Daoy (cell line): ENCODE data around the gene CNOT2. TPM values are rescaled to one million over a fixed set of nuclear protein-coding genes. Genes with fewer than 3 reads are reported as not detected.
"Not testable (repeated sequence)": the region's sequence is repeated elsewhere in the genome, so short reads cannot be mapped to it uniquely, and the experiment has no call there.

Source experiments
- DNase-seq: peaks from one replicate; pipeline ENCODE4 v3.0.0-alpha.2; 2015; ENCODE audit warnings: low read depth
- total RNA-seq: library from RNA; depleted of rRNA; stranded (reverse); fragments of >200 nt; shearing (Covaris generic); gene quantifications from 2 replicates; pipeline ENCODE4 v1.2.3, GENCODE V29; 2014

The CNOT2 gene
- total RNA-seq, 1 experiment from 2014 or later: 143 TPM

- no peak for DNase-seq
Measured at GRCh38 chr12:70365398-70365647, 122.1 kb downstream of the CNOT2 start.

DNA sequence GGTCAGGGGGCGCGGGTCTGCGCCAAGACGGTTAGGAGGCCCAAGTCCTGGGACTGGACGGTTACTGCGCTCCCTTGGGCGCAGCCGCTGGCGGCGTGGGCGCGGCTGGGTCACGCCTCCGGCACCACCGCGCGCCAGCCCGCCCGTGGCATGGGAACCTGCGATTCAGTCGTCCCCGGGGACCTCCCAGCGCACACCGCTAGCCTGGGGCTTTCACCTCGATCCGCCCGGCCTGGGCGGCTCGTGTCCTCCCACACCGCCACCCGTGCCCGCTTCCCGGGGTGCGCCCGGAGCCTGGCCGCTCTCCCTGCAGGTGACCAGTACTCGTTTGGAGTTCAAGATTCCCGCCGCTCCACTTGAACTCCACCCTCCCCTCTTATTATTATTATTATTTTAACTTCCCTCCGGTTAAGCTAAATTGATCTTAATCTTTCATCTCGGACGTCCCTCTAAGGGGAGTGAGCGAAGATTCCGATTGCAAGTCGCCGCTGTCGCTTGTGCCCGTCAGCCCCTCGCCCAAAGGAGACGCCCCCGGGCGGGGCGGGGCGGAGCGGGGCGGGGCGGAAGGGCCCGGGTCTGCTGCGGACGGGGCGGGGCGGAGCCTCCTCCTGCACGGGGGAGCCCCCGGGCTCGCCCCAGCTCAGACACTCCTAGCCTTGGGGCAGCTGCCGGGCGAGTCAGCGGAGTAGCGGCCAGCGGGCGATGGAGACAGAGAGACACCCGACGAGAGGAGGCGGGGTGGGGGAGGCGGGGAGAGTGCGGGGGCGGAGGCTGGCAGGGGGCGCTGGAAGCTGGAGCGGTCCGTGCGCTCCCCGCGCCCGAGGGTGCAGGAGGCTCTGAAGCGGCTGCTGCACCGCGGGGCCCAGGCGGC lies 122.7 kb downstream of the CNOT2 start, which contains the start of gene KCNMB4:
Gene KCNMB4, plus strand, starts transcription at position 643 of the 871 bp plus-strand sequence. CDS start 445 bp downstream, outside the sequence.
- DNase-seq: peak; percentile 70

- peak; percentile 63 for DNase-seq
Measured at GRCh38 chr12:70366581-70367257, 123.5 kb downstream of the CNOT2 start.

GRCh38 chr12:70367258-70368141 lies 124.3 kb downstream of the CNOT2 start:
- DNase-seq: no peak

DNA sequence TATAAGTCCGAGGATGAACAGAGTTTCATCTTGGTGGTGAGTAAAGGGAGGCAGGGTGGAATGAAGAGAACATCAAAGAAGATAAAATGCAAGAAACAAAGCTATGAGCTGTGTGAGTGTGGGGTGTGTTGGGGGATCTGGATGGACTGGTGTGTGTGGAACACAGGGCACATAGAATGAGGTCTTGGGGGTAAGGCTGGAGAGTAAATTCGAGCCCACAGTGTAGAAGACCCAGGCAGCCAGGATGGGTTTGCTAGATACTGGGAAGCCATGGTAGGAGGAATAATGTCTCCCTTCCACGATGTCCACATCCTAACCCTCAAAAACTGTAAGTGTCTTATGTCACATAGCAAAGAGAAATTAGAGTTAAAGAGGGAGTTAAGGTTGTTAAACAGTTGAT lies 129.6 kb downstream of the CNOT2 start:
- DNase-seq: no peak

DNA sequence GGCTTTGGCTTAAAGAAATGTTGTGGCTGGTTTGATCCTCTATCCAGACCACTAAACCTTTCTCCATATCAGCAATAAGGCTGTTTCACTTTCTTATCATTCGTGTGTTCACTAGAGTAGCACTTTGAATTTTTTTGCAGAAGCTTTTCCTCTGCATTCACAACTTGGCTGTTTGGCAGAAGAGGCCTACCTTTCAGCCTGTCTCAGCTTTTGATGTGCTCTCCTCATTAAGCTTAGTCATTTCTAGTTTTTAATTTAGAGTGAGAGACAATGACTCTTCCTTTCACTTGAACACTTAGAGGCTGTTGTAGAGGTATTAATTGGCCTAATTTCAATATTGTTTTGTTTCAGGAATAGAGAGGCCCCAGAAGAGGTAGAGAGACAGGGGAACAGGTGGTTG lies 136.6 kb downstream of the CNOT2 start:
- no peak for DNase-seq

DNA sequence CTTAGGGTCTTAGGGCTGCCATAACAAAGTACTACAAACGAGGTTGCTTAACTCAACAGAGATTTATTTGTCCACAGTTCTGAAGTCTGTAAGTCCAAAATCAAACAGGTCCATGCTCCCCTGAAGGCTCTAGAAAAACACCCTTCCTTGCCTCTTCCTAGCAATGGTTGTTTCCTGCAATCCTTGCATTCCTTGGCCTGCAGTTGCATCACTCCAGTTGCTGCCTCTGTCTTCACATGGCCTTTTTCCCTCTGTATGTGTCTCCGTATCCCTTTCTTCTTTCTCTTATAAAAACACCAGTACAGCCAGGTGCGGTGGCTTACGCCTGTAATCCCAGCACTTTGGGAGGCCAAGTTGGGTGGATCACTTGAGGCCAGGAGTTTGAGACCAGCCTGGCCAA lies 140.3 kb downstream of the CNOT2 start:
- no peak for DNase-seq

DNA sequence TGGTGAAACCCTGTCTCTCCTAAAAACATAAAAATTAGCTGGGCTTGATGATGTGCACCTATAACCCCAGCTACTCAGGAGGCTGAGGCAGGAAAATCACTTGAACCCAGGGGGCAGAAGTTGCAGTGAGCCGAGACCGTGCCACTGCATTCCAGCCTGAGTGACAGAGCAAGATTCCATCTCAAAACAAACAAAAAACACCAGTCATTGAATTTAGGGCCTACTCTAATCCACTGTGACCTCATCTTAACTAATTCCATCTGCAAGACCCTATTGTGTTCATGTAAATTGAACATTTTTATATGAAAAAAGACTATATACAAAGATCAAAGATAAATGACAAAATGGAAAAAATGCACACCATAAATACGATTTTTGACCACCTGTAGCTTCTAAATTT lies 140.7 kb downstream of the CNOT2 start:
- no peak for DNase-seq

- DNase-seq: no peak
Measured at GRCh38 chr12:70386771-70387170, 143.5 kb downstream of the CNOT2 start.

DNA sequence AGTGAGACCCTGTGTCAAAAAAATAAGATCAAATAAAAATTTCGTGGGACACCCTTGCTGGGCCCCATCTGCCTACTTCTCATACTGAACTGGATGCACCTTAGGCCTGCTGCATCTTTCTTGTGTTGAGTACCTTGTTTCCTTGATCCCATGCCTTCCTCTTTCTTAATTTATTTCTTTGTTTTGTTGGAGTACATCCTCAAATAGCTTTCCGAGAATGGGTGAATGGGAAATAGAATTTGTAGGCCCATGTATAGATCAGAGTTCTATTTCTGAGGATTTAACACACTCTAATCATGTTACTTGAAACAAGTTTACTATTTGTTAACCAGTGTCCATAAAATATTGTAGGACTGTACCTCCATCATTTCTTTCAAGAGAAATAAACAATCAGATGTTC lies 146.4 kb downstream of the CNOT2 start:
- DNase-seq: no peak

DNA sequence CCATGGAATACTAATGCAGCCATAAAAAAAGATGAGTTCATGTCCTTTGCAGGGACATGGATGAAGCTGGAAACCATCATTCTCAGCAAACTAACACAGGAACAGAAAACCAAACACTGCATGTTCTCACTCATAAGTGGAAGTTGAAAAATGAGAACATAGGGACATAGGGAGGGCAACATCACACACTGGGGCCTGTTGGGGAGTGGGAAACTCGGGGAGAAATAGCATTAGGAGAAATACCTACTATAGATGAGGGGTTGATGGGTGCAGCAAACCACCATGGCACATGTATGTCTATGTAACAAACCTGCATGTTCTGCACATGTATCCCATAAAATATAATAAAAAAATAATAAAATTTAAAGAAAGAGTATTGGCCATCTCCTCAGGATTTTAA lies 149.4 kb downstream of the CNOT2 start:
- DNase-seq: not testable (repeated sequence)

GRCh38 chr12:70393787-70394499 lies 150.7 kb downstream of the CNOT2 start:
- DNase-seq: peak; percentile 27

GRCh38 chr12:70398002-70398401 lies 154.8 kb downstream of the CNOT2 start:
- no peak for DNase-seq

- no peak for DNase-seq
Measured at GRCh38 chr12:70398862-70399261, 155.6 kb downstream of the CNOT2 start.

- DNase-seq: no peak
Measured at GRCh38 chr12:70399311-70399710, 156.1 kb downstream of the CNOT2 start.

- DNase-seq: no peak
Measured at GRCh38 chr12:70400124-70400523, 156.9 kb downstream of the CNOT2 start.

DNA sequence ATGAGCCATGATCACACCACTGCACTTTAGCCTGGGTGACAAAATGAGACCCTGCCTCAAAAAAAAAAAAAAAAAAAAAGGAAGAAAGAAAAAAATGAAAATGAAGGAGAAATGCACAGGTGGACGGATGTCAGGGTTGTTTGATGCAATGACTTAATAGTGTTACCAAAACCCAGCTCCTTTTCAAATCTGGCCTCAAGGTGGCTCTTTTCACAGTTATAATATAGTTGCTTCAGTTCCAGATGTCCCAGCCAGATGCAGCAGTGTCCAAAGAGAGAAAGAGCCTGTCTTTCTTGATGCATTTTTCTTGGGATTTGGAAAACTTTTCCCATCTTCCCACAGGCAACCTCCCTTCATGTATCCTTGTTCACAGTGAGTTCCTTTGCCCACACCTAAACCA lies 159.4 kb downstream of the CNOT2 start:
- no peak for DNase-seq

GRCh38 chr12:70403826-70404225 lies 160.6 kb downstream of the CNOT2 start:
- DNase-seq: no peak
